NCI-H2029 treated with DMSO at 0.1 percent for 48 hours (cell line): Measurements from ENCODE around the gene SETD3.

Experiments
- DNase-seq: peaks from one replicate; lab custom pipeline; 2025; lab: John Stamatoyannopoulos, UW

Gene SETD3

DNA sequence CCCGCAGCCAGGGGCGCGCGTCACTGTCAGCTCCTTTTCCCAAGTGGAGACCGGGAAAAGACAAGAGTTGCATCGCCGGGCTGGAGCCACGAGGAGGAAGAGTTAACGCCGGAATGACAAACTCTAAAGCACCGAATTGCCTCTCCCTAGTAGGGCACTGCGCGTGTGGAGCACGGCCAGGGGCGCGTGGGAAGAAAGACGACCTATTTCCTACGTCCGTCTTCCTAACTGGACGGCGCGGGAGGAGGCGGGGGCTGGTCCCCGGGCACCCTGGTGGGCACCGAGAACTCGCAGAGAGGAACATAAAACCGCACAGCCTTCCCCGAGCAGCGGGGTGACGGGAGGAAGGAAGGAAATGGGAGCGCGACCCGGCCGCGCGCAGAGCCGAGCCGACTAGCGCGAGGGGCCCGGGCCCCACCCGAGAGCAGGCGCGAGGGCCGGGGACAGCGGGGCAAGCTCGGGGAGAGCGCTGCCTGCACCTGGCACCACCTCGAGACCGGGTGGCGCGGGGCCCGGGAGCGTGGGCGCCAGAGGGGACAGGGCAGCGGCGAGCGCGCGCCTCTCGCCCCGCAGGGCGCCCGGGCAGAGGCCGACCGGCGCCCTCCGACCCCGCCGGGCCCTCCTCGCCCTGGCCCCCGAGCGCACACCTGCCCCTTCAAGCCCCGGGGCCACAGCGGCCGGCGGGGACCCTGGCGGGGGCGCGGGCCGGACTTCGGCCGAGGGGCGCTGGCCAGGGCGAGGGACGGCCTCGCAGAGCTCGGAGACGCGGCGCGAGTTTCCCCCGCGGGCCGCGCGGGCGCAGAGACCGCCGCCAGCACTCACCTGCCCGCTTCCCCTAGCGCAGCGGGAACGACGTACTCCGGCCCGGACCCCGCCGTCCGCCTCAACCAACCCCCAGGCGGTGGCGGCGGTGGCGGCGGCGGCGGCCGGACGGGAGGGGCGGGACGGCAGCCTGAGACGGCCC is at the start of gene SETD3:
TSS of gene SETD3 (minus strand) at position 954 of the 964 bp plus-strand sequence. CDS start 15,054 bp downstream, outside the sequence.
- no peak for DNase-seq

DNA sequence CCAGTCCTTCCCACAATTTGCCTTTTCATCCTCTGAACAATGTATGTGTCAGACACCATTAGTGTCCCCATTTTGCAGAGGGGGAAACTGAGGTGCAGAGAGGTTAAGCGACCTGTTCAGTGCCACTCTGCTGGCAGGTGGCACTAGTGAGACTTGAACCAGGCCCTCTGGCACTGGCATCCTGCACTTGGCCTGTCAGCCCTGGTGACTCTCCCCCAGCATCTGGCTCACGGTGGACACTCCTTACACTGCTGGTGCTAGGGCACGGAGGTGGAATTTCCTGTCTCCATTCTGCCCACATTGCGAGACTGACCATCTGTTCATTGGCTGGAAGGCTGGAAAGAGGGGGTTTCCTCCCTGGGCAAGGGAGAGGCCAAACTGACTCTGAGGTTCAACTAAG is 49.2 kb upstream of the SETD3 start:
- no peak for DNase-seq

DNA sequence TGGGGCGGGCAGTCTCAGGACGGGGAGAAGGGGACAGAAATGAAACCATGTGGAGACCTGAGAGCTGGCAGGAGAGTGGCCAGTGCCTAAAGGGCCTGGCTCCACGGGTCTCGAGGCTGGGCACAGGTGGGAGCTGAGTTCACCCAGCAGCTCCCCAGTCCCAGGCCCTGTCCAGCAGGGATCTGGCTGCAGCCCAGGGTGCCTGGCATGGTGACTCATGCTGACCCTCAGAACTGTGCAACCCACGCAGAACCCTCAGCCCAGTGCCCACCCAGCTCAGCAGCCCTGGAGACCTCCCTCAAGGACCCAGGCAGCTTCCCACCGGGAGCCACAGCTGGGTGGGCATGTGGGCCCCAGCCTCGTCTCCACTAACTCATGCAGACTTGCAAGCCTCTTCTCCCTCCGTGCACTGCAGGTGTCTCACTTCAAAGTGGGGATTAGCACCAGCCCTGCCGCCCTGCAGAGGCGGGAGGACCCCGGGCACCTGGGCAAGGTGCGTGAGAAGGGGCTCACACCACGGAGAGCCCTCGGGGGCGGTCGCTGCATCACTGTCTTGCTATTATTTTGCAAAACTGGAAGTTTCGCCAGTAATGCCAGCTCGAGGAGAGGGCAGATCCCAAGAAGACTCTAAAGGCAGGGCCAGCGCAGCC is 46.9 kb upstream of the SETD3 start:
- no peak for DNase-seq

DNA sequence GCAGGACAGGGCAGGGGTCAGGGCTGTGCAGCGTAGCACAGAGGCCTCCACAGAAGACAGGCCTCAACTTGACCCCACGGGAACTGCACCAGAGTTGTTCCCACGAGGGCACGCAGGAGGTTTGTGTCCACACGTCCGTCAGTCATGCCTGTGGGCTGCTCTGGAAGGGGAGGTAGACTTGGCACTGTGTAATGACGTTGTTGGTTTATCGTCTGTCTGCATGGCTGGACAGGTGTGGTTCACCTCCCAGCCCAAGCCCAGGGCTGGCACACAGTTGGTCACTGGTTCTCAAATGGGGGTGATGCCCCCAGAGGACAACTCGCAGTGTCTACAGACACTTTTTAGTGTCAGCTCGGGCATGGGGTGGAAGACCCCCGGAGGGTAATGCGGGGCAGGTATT is 46.4 kb upstream of the SETD3 start:
- no peak for DNase-seq

DNA sequence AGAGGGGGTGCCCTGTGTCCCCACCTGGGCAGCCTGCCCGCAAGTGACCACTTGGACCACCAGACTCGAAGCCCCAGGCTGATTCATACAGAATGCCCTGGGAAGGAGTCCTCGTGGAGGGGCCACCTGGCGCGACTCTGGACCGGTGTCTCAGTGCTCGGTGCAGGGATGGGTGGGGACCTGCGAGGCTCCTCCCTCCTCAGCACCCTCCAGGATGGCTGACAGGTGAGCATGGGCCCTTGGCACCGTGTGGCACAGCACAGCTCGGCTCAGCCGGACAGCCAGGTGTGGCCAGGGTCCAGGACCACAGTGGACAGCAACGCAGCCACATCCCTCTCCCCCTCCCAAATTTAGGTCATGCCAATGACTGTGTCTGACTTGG is 45.0 kb upstream of the SETD3 start:
- DNase-seq, result no peak

DNA sequence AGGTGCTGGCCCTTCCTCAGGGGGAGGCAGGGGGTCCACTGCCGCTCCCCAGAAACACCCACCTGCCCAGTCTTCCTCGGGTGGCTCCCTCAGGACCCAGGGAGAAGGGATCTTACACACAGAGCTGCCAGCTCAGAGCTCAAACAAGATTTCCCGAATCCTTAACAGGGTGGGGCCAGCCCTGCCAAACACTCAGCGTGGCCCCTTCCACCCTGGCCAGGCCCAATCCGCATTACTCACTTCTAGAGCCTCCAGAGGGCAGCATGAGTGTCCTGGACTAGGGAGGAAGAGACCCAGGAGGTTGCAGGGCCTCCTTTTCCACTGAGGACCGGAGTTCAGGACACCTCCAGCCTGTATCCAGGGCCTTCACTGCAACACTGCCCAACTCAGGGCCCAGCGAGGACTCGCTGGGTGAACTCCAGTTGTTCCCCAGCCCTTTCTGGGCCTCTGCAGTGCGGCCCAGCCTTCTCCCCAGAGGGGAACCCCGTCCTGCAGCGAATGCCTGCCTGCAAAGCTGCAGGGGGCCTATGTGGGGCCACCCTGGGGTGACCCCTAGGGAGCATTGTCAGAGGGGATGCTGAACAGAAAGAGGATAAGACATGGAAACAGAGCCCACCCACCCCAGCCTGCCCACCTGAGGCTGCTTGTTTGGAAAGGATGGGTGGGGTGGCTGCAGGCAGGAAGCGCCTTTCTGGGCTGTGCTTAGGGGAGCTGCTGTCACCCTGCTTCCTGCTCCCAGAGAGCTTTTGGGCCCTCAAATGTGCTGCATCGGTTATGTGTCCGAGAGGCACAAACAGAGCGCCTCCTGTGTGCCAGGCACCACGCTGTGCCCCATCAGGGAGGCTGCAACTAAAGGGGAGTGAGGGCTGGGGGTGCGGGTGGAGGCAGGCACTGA is 44.4 kb upstream of the SETD3 start:
- DNase-seq, result no peak

GRCh38 chr14:99524091-99524661 is 43.5 kb upstream of the SETD3 start:
- peak; percentile 3 for DNase-seq

GRCh38 chr14:99523704-99524055 is 43.0 kb upstream of the SETD3 start:
- no peak for DNase-seq

DNA sequence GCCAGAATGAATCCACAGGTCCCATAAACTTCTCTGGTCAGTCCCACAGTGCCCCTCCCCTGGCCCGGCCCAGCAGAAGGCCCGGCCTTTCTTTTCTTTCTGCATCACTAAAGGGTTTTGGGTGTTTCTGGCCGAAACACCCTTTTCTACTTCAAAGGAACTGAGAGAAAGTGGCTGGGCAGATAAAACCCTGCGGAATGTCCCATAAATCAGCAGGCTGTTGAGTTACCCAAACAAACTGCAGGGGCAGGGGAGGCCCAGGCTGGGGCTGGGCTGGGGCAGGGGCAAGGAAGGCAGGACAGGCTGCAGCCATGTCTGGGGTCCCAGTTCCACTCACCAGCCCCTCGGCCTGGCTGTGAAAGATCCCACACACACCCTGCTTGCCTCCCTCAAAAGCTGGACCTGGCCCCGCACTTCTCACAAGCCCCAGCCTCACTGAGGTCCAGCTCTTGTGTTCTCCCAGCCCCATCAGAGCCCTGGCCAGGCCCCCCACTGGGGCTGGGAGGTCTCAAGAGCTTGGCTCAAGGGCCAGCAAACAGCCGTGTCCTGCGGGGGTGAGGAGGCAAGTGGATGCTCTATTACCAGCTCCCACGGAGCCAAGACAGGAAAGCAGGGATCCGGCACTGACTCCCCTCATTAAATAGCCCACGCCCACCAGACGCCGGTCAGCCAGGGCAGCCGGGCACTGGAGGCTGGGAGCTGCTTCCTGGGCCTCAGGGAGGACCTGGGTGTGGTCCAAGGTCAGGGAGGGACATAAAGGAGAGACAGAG is 42.5 kb upstream of the SETD3 start:
- DNase-seq, result no peak

DNA sequence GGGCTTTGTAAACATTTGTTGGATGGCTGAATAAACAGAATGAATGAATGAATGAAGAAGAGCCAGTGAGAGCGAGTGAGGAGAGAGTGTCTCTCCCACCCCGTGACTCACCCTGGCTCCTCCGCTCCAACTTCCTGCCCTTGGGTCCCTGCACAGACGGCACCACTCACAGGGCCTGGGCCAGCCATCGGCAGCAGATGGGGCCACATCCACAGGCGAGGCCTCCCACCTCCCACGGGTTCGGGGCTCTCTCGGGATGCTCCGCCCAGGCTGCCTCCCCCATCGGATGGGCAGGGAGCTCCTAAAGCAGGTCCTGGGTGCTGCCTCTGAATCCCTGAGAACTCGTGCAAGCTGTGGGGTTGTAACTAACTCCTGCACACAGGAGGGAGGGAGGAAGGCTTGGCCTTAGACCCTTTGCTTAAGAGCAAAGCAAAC is 41.8 kb upstream of the SETD3 start:
- no peak for DNase-seq

- no peak for DNase-seq
Measured at GRCh38 chr14:99522025-99522401, 41.4 kb upstream of the SETD3 start.

DNA sequence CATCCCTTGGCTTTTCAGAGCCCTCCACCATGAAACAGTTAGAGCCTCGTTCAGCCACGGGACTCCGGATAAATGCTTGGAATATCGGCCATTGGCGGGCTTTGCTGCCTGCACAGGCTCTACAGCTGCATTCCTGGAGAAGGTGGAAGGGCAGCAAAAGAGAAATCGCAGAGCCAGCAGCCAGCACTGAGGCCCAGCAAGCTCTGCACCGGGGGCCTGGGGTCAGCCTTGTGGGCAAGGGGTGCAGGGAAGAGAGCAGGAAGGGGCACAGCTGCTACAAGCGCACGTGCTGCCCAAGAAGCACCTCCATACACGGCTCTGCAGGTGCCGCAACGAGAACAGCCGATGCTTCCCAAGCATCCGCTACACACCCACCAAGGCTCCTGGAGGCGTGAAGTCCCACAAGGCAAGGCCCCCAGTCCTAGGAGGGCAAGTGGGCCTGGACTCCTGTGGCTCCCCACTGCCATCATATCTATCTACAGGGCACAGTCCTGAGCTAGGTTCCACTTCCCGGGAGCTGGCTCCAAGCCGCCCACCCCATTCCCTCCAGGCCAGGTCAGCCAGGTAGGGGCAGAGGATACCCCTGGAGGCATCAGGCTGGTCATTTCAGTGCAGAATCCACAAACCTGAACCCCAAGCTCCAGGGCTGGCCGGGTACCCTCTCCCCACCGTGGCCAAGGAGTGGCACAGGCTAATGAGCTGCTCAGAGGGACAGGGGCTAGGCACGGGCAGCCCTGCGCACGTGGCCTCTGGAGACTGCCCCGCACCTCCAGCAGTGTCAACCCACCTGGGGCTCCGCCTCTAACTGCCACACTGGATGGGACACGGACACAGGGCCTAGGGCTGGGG is 40.7 kb upstream of the SETD3 start:
- DNase-seq, result no peak

- no peak for DNase-seq
Measured at GRCh38 chr14:99520571-99521081, 40.0 kb upstream of the SETD3 start.

GRCh38 chr14:99519931-99520421 is 39.3 kb upstream of the SETD3 start:
- DNase-seq, result no peak

DNA sequence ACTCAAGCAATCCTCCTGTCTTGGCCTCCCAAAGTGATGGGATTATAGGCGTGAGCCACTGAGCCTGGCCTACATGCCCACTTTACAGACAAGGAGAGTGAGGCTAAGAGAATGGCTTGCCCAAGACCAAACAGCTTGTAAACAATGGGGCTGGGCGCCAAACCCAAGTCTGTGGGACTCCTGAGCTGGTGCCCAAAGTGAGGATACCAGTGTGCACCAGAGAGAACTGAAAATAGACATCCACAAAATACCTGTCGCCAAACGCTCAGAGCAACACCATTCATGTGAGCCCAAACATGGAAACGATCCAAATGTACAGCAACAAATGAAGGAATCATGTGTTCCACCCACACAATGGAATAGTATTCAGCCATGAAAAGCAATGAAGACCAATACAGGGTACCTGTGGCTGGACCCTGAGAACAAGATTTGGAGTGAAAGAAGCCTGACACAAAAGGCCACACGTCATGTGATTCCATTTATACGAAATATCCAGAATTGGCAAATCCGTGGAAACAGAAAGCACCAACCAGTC is 38.8 kb upstream of the SETD3 start:
- no peak for DNase-seq

GRCh38 chr14:99518441-99519346 is 38.0 kb upstream of the SETD3 start:
- DNase-seq, result peak; percentile 4

GRCh38 chr14:99517643-99518381 is 37.2 kb upstream of the SETD3 start:
- DNase-seq, result no peak
